HepG2 (cell line): Measurements from ENCODE around the gene SYT7. TPM values are rescaled to one million over a fixed set of nuclear protein-coding genes. Genes with fewer than 3 reads are reported as not detected.

Experiments
- DMTF1 ChIP-seq: sonication (generic); formaldehyde crosslinking; IDR thresholded peaks from 2 replicates; pipeline ENCODE4 v1.4.0; 2020; ENCODE audit warnings: mild to moderate bottlenecking, missing genetic modification reagents
- FOXO1 ChIP-seq: sonication (generic); formaldehyde crosslinking; IDR thresholded peaks from 2 replicates; pipeline ENCODE4 v1.4.0; 2020; ENCODE audit warnings: missing genetic modification reagents
- GZF1 ChIP-seq: sonication (generic); formaldehyde crosslinking; IDR thresholded peaks from 2 replicates; pipeline ENCODE4 v1.5.1; 2020; ENCODE audit warnings: mild to moderate bottlenecking, missing genetic modification reagents
- HCFC1 ChIP-seq: fragments of 150-350 bp; IDR thresholded peaks from 2 replicates; pipeline ENCODE4 v1.6.1; 2014; ENCODE audit warnings: low read depth, low read length
- NCOR1 ChIP-seq: fragments of 200-600 bp; sonication (generic); IDR thresholded peaks from 2 replicates; pipeline ENCODE4 v1.7.0; 2017; ENCODE audit warnings: antibody characterized with exemption, low read length, borderline replicate concordance
- RARG ChIP-seq: sonication (generic); formaldehyde crosslinking; IDR thresholded peaks from 2 replicates; pipeline ENCODE4 v1.4.0; 2020; ENCODE audit warnings: low read depth, mild to moderate bottlenecking, missing genetic modification reagents
- REPIN1 ChIP-seq: sonication (generic); formaldehyde crosslinking; IDR thresholded peaks from 2 replicates; pipeline ENCODE4 v1.8.0; 2022; ENCODE audit warnings: missing genetic modification reagents, low read depth, mild to moderate bottlenecking, borderline replicate concordance
- SYNCRIP ChIP-seq: fragments of 200-400 bp; formaldehyde crosslinking; IDR thresholded peaks from 2 replicates; pipeline ENCODE4 v1.6.1; 2018; ENCODE audit warnings: mild to moderate bottlenecking, low read depth, low read length; ENCODE audit not compliant: insufficient read depth
- TAF1 ChIP-seq: sonication (generic); formaldehyde crosslinking; IDR thresholded peaks from 2 replicates; pipeline ENCODE4 v1.4.0; 2020; ENCODE audit warnings: missing genetic modification reagents
- TERF1 ChIP-seq: sonication (generic); formaldehyde crosslinking; IDR thresholded peaks from 2 replicates; pipeline ENCODE4 v1.8.0; 2022; ENCODE audit warnings: mild to moderate bottlenecking, missing genetic modification reagents, moderate library complexity
- TRIM24 ChIP-seq: sonication (generic); formaldehyde crosslinking; IDR thresholded peaks from 2 replicates; pipeline ENCODE4 v1.8.0; 2022; ENCODE audit warnings: mild to moderate bottlenecking, missing genetic modification reagents
- ZEB1 ChIP-seq: IDR thresholded peaks from 2 replicates; pipeline ENCODE4 v1.6.1; 2012; ENCODE audit warnings: mild to moderate bottlenecking, low read depth, inconsistent platforms; ENCODE audit not compliant: insufficient replicate concordance
- ZNF318 ChIP-seq: sonication (generic); formaldehyde crosslinking; IDR thresholded peaks from 2 replicates; pipeline ENCODE4 v1.4.0; 2020; ENCODE audit warnings: mild to moderate bottlenecking, missing genetic modification reagents
- ZNF382 ChIP-seq: sonication (generic); formaldehyde crosslinking; IDR thresholded peaks from 2 replicates; pipeline ENCODE4 v1.5.0; 2020; ENCODE audit warnings: missing genetic modification reagents, mild to moderate bottlenecking, borderline replicate concordance
- ZNF572 ChIP-seq: sonication (generic); formaldehyde crosslinking; IDR thresholded peaks from 2 replicates; pipeline ENCODE4 v1.5.1; 2020; ENCODE audit warnings: mild to moderate bottlenecking, missing genetic modification reagents
- polyA plus RNA-seq, 8 experiments: library from polyadenylated mRNA; depleted of rRNA in 3 of 8; stranded (reverse) in 7 of 8; unstranded in 1 of 8; fragments of >200 nt; fragmentation: Illumina TruSeq in 4 of 8; extraction: Trizol in 4 of 8; gene quantifications; 2 replicates each; pipeline versions ENCODE4 v1.2.1 to v1.2.3, GENCODE V29; 2011 to 2016; ENCODE audit warnings: low read depth in 4 of 8, missing spikeins in 1 of 8, mixed read lengths in 1 of 8; ENCODE audit not compliant: insufficient read depth in 1 of 8
- total RNA-seq, 5 experiments: library from RNA; depleted of rRNA; stranded (reverse); fragments of >200 nt; fragmentation: Illumina TruSeq; extraction: Trizol; gene quantifications; 2 replicates each; pipeline ENCODE4 v1.2.3, GENCODE V29; 2016; ENCODE audit warnings: low read depth in 1 of 5

SYT7 gene
- total and polyA plus RNA-seq, 2 of the 13 experiments (the other 11 are each of a cell fraction or from before 2014, with no cell fraction given) = 1.4 to 4.4 TPM

GRCh38 chr11:61609000-61609979 is 28.4 kb upstream of the SYT7 start (continued):
- TF ChIP-seq TERF1 (CRISPR knock-in tag) (0 out of 2 replicates have a peak, but pooled peaks have one; percentile 25), SYNCRIP (no peak), FOXO1 (CRISPR knock-in tag) (peak; percentile 89), ZNF572 (CRISPR knock-in tag) (peak; percentile 1; the same call in 1 of the 2 replicates), DMTF1 (CRISPR knock-in tag) (0 out of 2 replicates have a peak, but pooled peaks have one; percentile 6), REPIN1 (CRISPR knock-in tag) (peak; percentile 85), TRIM24 (CRISPR knock-in tag) (no peak), ZNF318 (CRISPR knock-in tag) (no peak), NCOR1 (peak; percentile 72), TAF1 (no peak), ZEB1 (no peak), RARG (no peak), ZNF382 (no peak), HCFC1 (no peak), GZF1 (CRISPR knock-in tag) (no peak)
